Small intestine (tissue), 7 donors: ENCODE results near the gene FAM20B. TPM values are rescaled to one million over a fixed set of nuclear protein-coding genes. Genes with fewer than 3 reads are reported as not detected.

Experiments
- DNase-seq, 2 donors: peaks; one replicate each; pipeline versions ENCODE4 v3.0.0 to v3.0.0-alpha.2; 2013
- FAIRE-seq: peaks from 2 replicates; lab custom pipeline; 2012; peaks lifted over from hg19 to GRCh38; lab: Jason Lieb, UNC
- H3K27ac ChIP-seq, 3 donors: one replicate each; pipeline ENCODE4 v1.5.1; 2013; ENCODE audit warnings: low read length in 2 of 3, mild to moderate bottlenecking in 2 of 3, control low read depth in 1 of 3, inconsistent platforms in 1 of 3, low read depth in 1 of 3, moderate library complexity in 1 of 3
- H3K27me3 ChIP-seq, 3 donors: one replicate each; pipeline ENCODE4 v1.6.1; 2013; ENCODE audit warnings: low read length in 3 of 3, inconsistent platforms in 1 of 3; ENCODE audit not compliant: control insufficient read depth in 3 of 3, insufficient read depth in 3 of 3
- H3K36me3 ChIP-seq, 3 donors: one replicate each; pipeline ENCODE4 v1.6.1; 2013; ENCODE audit warnings: low read length in 3 of 3, inconsistent platforms in 1 of 3, low read depth in 1 of 3, mild to moderate bottlenecking in 1 of 3, moderate library complexity in 1 of 3; ENCODE audit not compliant: control insufficient read depth in 3 of 3, insufficient read depth in 2 of 3
- H3K4me1 ChIP-seq, 3 donors: one replicate each; pipeline ENCODE4 v1.6.1; 2013; ENCODE audit warnings: low read length in 2 of 3, inconsistent platforms in 1 of 3, low read depth in 1 of 3, mild to moderate bottlenecking in 1 of 3, moderate library complexity in 1 of 3; ENCODE audit not compliant: control insufficient read depth in 3 of 3, insufficient read depth in 2 of 3
- H3K4me3 ChIP-seq, 3 donors: one replicate each; pipeline ENCODE4 v1.5.1; 2013; ENCODE audit warnings: low read length in 3 of 3, control low read depth in 1 of 3, inconsistent platforms in 1 of 3, low read depth in 1 of 3, mild to moderate bottlenecking in 1 of 3, moderate library complexity in 1 of 3
- H3K9me3 ChIP-seq, 2 donors: one replicate each; pipeline ENCODE4 v1.6.1; 2013; ENCODE audit warnings: low read depth in 1 of 2, low read length in 1 of 2; ENCODE audit not compliant: control insufficient read depth in 2 of 2, insufficient read depth in 1 of 2
- WGBS, 3 donors: extraction: QIAGEN DNeasy Blood & Tissue Kit; methylation state at CpG; one replicate each; pipeline ENCODE4 v1.1.7; 2013; 5-methylcytosine and 5-hydroxymethylcytosine counted together
- polyA plus RNA-seq, 4 donors: library from polyadenylated mRNA; stranded (reverse) in 3 of 4; unstranded in 1 of 4; fragments of 200-250 nt in 3 of 4; fragments of 120-200 nt in 1 of 4; gene quantifications; one replicate each; pipeline versions ENCODE4 v1.2.1 to v1.2.3, GENCODE V29; 2013
- donor health status: healthy with polysubstance abuse.
- donor health status: control.
- donor health status: control.
- donor health status: Bipolar disorder and iron deficiency.
- donor health status: healthy.

Gene FAM20B
- polyA plus RNA-seq, 4 donors = 5.4 to 24.9 (median 10.7) TPM

GRCh38 chr1:179108644-179109043 lies 83.0 kb downstream of the FAM20B start:
- Histone ChIP-seq H3K27me3 (no peaks in the 10 kb centered on the region), H3K36me3 (peaks cover 8 to 47% (median 19%) of the 10 kb centered on the region in 3 donors), H3K4me3 (no peak overlapping the region), H3K9me3 (no peaks in the 10 kb centered on the region), H3K27ac (no peak overlapping the region), H3K4me1 (peaks cover 0 to 3% (median 0%) of the 10 kb centered on the region in 3 donors)
- DNase-seq = no peak
- 95 to 100% (median 97%) methylated on average over 2 of the region's 2 CpGs for WGBS, 3 donors
- FAIRE-seq = no peak

- Histone ChIP-seq H3K4me3 (no peak overlapping the region), H3K27ac (no peak overlapping the region), H3K27me3 (no peaks in the 10 kb centered on the region), H3K36me3 (peaks cover 8 to 40% (median 10%) of the 10 kb centered on the region in 3 donors), H3K9me3 (no peaks in the 10 kb centered on the region), H3K4me1 (no peaks in the 10 kb centered on the region)
- FAIRE-seq (no peak), DNase-seq (no peak)
- WGBS, 3 donors = 86 to 98% (median 98%) methylated on average over 3 of the region's 3 CpGs
Observed at GRCh38 chr1:179115181-179115580, 89.5 kb downstream of the FAM20B start.

- FAIRE-seq = no peak
Observed at GRCh38 chr1:179119513-179119912, 93.8 kb downstream of the FAM20B start.

GRCh38 chr1:179120736-179121135 lies 95.0 kb downstream of the FAM20B start:
- H3K9me3 ChIP-seq = no peaks in the 10 kb centered on the region
- DNase-seq = no peak
- no peak overlapping the region for H3K27ac ChIP-seq
- 84 to 92% (median 84%) methylated on average over 2 of the region's 2 CpGs for WGBS, 3 donors
- peaks cover 5 to 29% (median 9%) of the 10 kb centered on the region in 3 donors for H3K36me3 ChIP-seq
- H3K4me1 ChIP-seq = no peaks in the 10 kb centered on the region
- FAIRE-seq = no peak
- no peak overlapping the region for H3K4me3 ChIP-seq
- H3K27me3 ChIP-seq = no peaks in the 10 kb centered on the region

More at GRCh38 chr1:179119513-179119912, 93.8 kb downstream of the FAM20B start:
- Histone ChIP-seq H3K36me3 (peaks cover 5 to 29% (median 9%) of the 10 kb centered on the region in 3 donors), H3K9me3 (no peaks in the 10 kb centered on the region), H3K4me1 (no peaks in the 10 kb centered on the region), H3K27ac (no peak overlapping the region), H3K27me3 (no peaks in the 10 kb centered on the region), H3K4me3 (no peak overlapping the region)
- DNase-seq = no peak

GRCh38 chr1:179121159-179121938 lies 95.7 kb downstream of the FAM20B start:
- no peaks in the 10 kb centered on the region for H3K9me3 ChIP-seq
- WGBS, 3 donors = 86 to 88% (median 86%) methylated on average over 7 of the region's 7 CpGs
- H3K27me3 ChIP-seq = no peaks in the 10 kb centered on the region
- FAIRE-seq = no peak
- peak; percentile 41 to 50 for DNase-seq
- no peak overlapping the region for H3K27ac ChIP-seq
- H3K4me3 ChIP-seq = no peak overlapping the region
- H3K36me3 ChIP-seq = peaks cover 7 to 29% (median 9%) of the 10 kb centered on the region in 3 donors
- H3K4me1 ChIP-seq = no peaks in the 10 kb centered on the region

GRCh38 chr1:179124873-179125272 lies 99.2 kb downstream of the FAM20B start:
- no peak for FAIRE-seq
- H3K4me1 ChIP-seq = no peaks in the 10 kb centered on the region
- H3K27ac ChIP-seq = no peak overlapping the region
- H3K4me3 ChIP-seq = no peak overlapping the region
- no peaks in the 10 kb centered on the region for H3K9me3 ChIP-seq
- no peak for DNase-seq
- peaks cover under 1 to 21% (median 2%) of the 10 kb centered on the region in 3 donors for H3K36me3 ChIP-seq
- no peaks in the 10 kb centered on the region for H3K27me3 ChIP-seq
- WGBS, 3 donors = 73 to 85% (median 85%) methylated on average over 1 of the region's 1 CpG

Other genes starting within 250 kb of the FAM20B start
- gene ANGPTL1, start 154.8 kb upstream of the FAM20B start, polyA plus RNA-seq = 10 to 100 TPM in 1 of 4 donors, 1 to 10 TPM in 3; 1.3 to 24.4 (median 3.1) TPM
- gene TOR3A, start 56.2 kb downstream of the FAM20B start, polyA plus RNA-seq = 10 to 100 TPM in 3 of 4 donors, 1 to 10 TPM in 1; 6.3 to 30.6 (median 15.8) TPM
- gene ABL2, start 203.8 kb downstream of the FAM20B start, polyA plus RNA-seq = 1 to 10 TPM; 1.6 to 8.1 (median 3.0) TPM